ENCODE results near the gene VAT1L.

GRCh38 chr16:77863250-77863649 is 74.9 kb downstream of the VAT1L start:
- TF ChIP-seq POLR2AphosphoS5 (IDR thresholded peaks at IDR 0.05; ENCODE audit: insufficient read depth, low read depth, low read length) (no peak), POLR2A (IDR thresholded peaks at IDR 0.05; ENCODE audit: low read depth, low read length) (no peak), EZH2 (IDR thresholded peaks at IDR 0.05; ENCODE audit: borderline replicate concordance, low read depth, low read length, severe bottlenecking) (no peak), FOS (IDR thresholded peaks at IDR 0.05; ENCODE audit: borderline replicate concordance, insufficient read depth, low read length) (no peak), JUN (IDR thresholded peaks at IDR 0.05; ENCODE audit: borderline replicate concordance, insufficient read depth, insufficient read length, low read depth) (no peak), MYC (IDR thresholded peaks at IDR 0.05; ENCODE audit: low read depth, low read length) (no peak)
- TF ChIP-seq, protein P1, sequence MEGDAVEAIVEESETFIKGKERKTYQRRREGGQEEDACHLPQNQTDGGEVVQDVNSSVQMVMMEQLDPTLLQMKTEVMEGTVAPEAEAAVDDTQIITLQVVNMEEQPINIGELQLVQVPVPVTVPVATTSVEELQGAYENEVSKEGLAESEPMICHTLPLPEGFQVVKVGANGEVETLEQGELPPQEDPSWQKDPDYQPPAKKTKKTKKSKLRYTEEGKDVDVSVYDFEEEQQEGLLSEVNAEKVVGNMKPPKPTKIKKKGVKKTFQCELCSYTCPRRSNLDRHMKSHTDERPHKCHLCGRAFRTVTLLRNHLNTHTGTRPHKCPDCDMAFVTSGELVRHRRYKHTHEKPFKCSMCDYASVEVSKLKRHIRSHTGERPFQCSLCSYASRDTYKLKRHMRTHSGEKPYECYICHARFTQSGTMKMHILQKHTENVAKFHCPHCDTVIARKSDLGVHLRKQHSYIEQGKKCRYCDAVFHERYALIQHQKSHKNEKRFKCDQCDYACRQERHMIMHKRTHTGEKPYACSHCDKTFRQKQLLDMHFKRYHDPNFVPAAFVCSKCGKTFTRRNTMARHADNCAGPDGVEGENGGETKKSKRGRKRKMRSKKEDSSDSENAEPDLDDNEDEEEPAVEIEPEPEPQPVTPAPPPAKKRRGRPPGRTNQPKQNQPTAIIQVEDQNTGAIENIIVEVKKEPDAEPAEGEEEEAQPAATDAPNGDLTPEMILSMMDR (IDR thresholded peaks at IDR 0.05; ENCODE audit: extremely low read depth in 1 of 2, insufficient read depth in 1 of 2, low read depth in 1 of 2, low read length in 2 of 2), result no peak
- TF ChIP-seq, protein P2, sequence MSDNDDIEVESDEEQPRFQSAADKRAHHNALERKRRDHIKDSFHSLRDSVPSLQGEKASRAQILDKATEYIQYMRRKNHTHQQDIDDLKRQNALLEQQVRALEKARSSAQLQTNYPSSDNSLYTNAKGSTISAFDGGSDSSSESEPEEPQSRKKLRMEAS (IDR thresholded peaks at IDR 0.05; ENCODE audit: insufficient read depth, insufficient read length), result no peak
